ENCODE data around the gene CYP46A1.

Gene CYP46A1

GRCh38 chr14:99755629-99756603, 71.8 kb downstream of the CYP46A1 start:
- TF ChIP-seq CTCF (IDR thresholded peaks at IDR 0.05) (no peak), ZFX (IDR thresholded peaks at IDR 0.05; ENCODE audit: borderline replicate concordance) (no peak)
- H3K27ac ChIP-seq: no peak overlapping the region

GRCh38 chr14:99756796-99757195, 72.7 kb downstream of the CYP46A1 start:
- TF ChIP-seq ZFX (IDR thresholded peaks at IDR 0.05; ENCODE audit: borderline replicate concordance) (no peak), CTCF (IDR thresholded peaks at IDR 0.05) (no peak)
- no peak overlapping the region for H3K27ac ChIP-seq

GRCh38 chr14:99757331-99758070, 73.4 kb downstream of the CYP46A1 start:
- H3K27ac ChIP-seq: no peak overlapping the region
- TF ChIP-seq CTCF (IDR thresholded peaks at IDR 0.05) (no peak), ZFX (IDR thresholded peaks at IDR 0.05; ENCODE audit: borderline replicate concordance) (no peak)

GRCh38 chr14:99758121-99758821, 74.2 kb downstream of the CYP46A1 start:
- TF ChIP-seq CTCF (IDR thresholded peaks at IDR 0.05) (no peak), ZFX (IDR thresholded peaks at IDR 0.05; ENCODE audit: borderline replicate concordance) (no peak)
- H3K27ac ChIP-seq: no peak overlapping the region

GRCh38 chr14:99758872-99759545, 74.9 kb downstream of the CYP46A1 start:
- no peak overlapping the region for H3K27ac ChIP-seq
- TF ChIP-seq CTCF (IDR thresholded peaks at IDR 0.05): no peak
- no peak for TF ChIP-seq ZFX (IDR thresholded peaks at IDR 0.05; ENCODE audit: borderline replicate concordance)

GRCh38 chr14:99759546-99759925, 75.4 kb downstream of the CYP46A1 start:
- H3K27ac ChIP-seq: no peak overlapping the region
- TF ChIP-seq ZFX (IDR thresholded peaks at IDR 0.05; ENCODE audit: borderline replicate concordance) (no peak), CTCF (IDR thresholded peaks at IDR 0.05) (no peak)

Measured in 22Rv1 (cell line).